ENCODE data around the gene XYLT1. TPM values are rescaled to one million over a fixed set of nuclear protein-coding genes. Genes with fewer than 3 reads are reported as not detected.
"Not testable (repeated sequence)": the region's sequence is repeated elsewhere in the genome, so short reads cannot be mapped to it uniquely, and the experiment has no call there.

The XYLT1 gene
- total RNA-seq, 2 donors from 2014 or later: 8.4 to 22.5 TPM

GRCh38 chr16:17496891-17497290 is 26.1 kb upstream of the XYLT1 start:
- intact Hi-C loops (cut with DNase I): no loop called here
- DNase-seq (no peak), ATAC-seq (no peak)

DNA sequence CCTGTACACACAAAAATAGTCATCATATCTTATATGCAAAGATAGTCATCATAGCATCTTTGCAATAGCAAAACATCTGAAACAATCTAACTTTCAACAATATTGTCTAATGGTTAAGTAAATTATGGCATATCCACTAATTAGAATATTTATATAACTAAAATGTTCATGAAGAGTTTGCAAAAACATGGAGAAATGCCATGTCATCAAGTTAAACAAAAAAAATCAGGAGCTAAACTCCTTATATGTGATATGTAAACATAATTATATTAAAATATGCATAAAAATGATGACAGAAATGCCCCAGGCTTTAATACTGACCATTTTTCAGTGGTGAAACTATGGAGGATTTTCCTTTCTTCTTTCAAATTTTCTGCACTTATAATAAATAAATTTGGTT is 22.3 kb upstream of the XYLT1 start:
- no peak for ATAC-seq
- no peak for DNase-seq
- intact Hi-C loops (cut with DNase I): no loop called here

GRCh38 chr16:17491140-17491662 is 20.4 kb upstream of the XYLT1 start:
- no peak for ATAC-seq
- no peak for DNase-seq
- intact Hi-C loops (cut with DNase I): no loop called here

- DNase-seq (no peak), ATAC-seq (no peak)
- intact Hi-C loops (cut with DNase I): no loop called here
These were observed 17.7 kb upstream of the XYLT1 start for GRCh38 chr16:17488506-17488905.

- ATAC-seq: no peak
- DNase-seq: no peak
- intact Hi-C loops (cut with DNase I): no loop called here
These were observed 12.6 kb upstream of the XYLT1 start for GRCh38 chr16:17483351-17483750.

DNA sequence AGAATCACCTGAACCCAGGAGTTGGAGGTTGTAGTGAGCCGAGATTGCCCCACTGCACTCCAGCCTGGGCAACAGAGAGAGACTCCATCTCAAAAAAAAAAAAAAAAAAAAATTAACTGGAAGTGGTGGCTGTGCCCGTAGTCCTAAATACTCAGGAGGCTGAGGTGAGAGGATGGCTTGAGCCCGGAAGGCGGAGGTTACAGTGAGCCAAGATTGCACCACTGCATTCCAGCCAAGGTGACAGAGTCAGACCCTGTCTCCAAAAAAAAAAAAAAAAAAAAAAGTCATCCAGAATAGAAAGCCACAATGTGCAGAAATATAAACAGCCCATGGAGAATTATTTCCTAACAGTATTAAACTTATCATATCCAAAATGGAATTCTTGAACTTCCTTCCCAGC is 11.6 kb upstream of the XYLT1 start:
- intact Hi-C loops (cut with DNase I); DNase-seq; ATAC-seq: not testable (repeated sequence)

DNA sequence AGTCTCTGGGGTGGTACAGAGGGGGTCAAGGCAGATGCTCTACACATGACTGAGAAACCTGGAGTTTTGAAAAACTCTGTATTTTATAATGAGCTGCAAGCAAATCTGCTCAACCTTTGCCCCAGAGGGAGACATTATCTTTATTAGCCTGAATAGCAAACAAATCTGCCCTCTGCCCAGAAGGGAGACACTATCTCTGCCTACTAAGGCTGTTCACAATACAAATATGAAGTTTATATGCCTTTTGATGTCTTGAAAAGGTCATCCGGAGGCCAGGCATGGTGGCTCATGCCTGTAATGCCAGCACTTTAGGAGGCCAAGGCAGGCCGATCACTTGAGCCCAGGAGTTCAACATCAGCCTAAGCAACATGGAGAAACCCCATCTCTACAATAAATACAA is 11.0 kb upstream of the XYLT1 start:
- no peak for ATAC-seq
- intact Hi-C loops (cut with DNase I): no loop called here
- no peak for DNase-seq

GRCh38 chr16:17477260-17477545 is 6.4 kb upstream of the XYLT1 start:
- not testable (repeated sequence) for DNase-seq, ATAC-seq
- intact Hi-C loops (cut with DNase I): loop anchor here in 1 of 2 donors (5.0 kb wide), 1 partner anchor 100 kb away; no protein-coding TSS in a partner anchor

- intact Hi-C loops (cut with DNase I): loop anchor here in 1 of 2 donors (5.0 kb wide), 1 partner anchor 101 kb away; no protein-coding TSS in a partner anchor
- DNase-seq: no peak
- peak; percentile 68 to 70 for ATAC-seq
These were observed 5.9 kb upstream of the XYLT1 start for GRCh38 chr16:17476414-17477259.

DNA sequence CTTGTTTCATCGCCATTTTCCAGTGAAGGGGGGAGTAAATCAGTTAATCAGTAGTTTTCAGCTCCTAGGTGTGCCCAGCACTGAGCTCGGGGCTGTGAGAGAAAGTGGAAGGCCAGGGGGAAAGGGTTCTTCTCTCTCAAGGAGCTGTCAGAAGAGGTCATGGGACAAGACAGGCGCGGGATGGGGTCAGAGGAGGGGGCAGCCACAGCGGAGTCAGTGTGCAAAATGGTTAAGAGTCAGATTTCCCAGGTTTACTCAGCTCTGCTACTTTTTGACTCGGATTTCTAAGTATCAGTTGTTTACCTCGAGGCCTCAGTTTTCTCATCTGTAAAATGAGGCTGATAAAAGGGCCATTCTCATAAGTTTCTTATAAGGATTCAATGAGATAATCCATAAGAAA is 4.3 kb upstream of the XYLT1 start:
- intact Hi-C loops (cut with DNase I): loop anchor here in 1 of 2 donors (5.0 kb wide), 1 partner anchor 102 kb away; no protein-coding TSS in a partner anchor
- ATAC-seq: no peak
- no peak for DNase-seq

DNA sequence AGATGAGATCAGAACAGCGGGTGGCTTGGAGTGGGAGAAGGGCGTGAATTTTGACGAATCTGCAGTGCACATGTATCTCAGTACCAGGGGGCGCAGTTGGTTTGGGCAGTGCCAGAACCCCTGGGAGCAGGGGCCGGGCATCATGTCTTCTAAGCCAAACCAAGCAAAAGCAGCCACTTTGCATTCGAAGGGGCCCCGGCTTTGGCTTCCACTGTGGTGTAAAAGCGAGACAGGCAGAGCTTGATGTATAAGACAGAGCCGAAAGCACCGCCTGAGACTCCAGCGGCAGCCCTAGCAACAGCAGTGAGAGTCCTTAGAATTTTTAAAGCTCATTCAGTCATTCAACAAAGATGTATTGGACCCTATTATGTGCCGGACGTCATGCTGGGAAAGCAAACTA is 3.8 kb upstream of the XYLT1 start:
- intact Hi-C loops (cut with DNase I): no loop called here
- ATAC-seq: no peak
- DNase-seq: no peak

GRCh38 chr16:17474037-17474436 is 3.3 kb upstream of the XYLT1 start:
- intact Hi-C loops (cut with DNase I): no loop called here
- DNase-seq (no peak), ATAC-seq (no peak)

DNA sequence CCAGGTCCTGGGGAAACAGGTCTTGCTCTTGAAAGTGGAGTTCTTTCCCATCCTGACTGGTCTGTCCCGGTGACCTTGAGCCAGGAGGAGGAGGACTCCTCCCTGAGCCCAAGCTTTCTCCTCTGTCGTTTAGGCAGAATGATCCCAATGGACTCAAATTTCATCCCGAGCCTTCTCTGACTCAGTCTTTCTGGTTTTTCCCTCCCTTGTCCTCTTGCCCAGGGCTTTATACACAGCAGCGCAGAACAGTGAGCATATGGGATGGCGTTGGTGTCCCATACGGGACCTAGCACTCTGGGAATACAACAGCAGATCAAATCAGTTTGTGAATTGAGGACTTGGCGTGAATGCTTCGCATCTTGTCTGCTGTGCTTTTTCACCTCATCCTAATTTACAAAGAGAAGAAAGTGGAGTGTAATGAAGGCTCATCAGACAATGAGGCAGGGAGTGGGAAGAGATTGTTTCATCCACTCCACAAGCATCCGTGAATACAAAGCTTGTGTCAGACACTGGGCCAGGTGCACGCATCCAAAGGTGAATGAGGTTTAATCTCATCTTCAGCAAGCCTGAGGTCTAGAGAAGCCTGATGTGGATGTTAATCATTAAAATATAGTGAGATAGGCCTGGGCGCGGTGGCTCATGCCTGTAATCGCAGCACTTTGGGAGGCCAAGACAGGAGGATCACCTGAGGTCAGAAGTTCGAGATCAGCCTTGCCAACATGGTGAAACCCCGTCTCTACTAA is 1.1 kb upstream of the XYLT1 start:
- intact Hi-C loops (cut with DNase I): no loop called here
- DNase-seq: no peak
- peak in 1 of 2 donors; percentile 17 for ATAC-seq

GRCh38 chr16:17470182-17470907 is 415 bp downstream of the XYLT1 start:
- ATAC-seq: peak; percentile 4 to 7
- DNase-seq: peak; percentile 34
- intact Hi-C loops (cut with DNase I): no loop called here

DNA sequence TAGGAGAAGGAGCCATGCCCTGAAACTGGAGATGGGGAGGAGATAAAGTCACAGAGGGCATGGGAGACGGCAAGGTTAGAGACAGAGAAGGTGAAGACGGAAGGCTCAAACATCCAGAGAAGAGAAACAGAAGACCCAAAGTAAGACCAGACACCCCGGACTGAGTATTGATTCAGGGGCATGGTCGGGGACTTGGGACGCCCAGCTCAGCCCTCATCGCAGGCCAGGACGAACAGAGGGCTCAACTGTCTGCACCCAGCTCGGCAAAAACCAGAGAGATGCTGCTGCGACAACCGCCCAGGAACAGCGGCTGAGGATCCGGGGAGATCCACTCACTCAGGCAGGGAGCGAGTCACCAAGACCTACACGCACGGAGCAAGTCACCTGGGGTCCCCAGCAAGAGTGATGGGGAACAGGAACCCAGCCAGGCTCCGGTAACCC is 999 bp downstream of the XYLT1 start:
- peak in 1 of 2 donors; percentile 3 for ATAC-seq

GRCh38 chr16:17469011-17469740 is 1.6 kb downstream of the XYLT1 start:
- intact Hi-C loops (cut with DNase I): loop anchor here (5.0 to 10.0 kb wide), 4 partner anchors 124 to 607 kb away; no protein-coding TSS in a partner anchor
- ATAC-seq (peak in 1 of 2 donors; percentile 5), DNase-seq (no peak)

More for the DNA sequence above, 999 bp downstream of the XYLT1 start:
- intact Hi-C loops (cut with DNase I): loop anchor here (5.0 to 10.0 kb wide), 4 partner anchors 125 to 607 kb away; no protein-coding TSS in a partner anchor
- no peak for DNase-seq

- DNase-seq: no peak
- intact Hi-C loops (cut with DNase I): loop anchor here (5.0 to 10.0 kb wide), 4 partner anchors 124 to 606 kb away; no protein-coding TSS in a partner anchor
These were observed 2.1 kb downstream of the XYLT1 start for GRCh38 chr16:17468611-17469010.

DNA sequence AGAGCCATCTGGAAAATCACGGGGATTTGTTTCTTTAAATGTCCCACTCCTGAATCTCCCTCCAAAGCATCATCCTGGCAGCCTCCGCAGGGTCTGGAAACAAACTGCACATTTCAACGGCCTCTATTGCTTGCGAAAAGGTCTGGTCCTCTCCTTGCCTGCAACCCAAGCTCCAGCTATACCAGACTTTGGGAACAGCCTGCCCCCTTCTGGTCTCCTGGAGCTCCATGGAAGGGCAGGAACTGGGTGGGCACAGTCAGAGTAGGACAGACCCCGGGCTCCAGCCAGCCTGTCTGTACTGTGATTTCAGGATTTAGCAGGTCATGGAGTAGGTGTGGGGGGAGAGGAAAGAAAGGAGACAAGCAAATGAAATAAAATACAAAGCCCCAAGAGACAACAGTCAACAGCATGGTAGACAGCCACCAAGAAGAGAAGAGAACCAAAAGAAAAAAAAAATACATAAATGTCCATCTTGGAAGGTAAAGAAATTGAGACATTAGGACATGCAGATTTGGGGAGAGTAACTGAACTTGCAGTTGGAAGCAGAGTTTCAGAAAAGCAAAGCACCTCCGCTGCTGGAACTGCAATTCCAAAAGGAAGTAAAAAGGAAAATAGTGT is 2.7 kb downstream of the XYLT1 start:
- ATAC-seq (peak; percentile 61 to 62), DNase-seq (peak; percentile 72)
- intact Hi-C loops (cut with DNase I): loop anchor here (5.0 to 10.0 kb wide), 4 partner anchors 123 to 606 kb away; no protein-coding TSS in a partner anchor

More at GRCh38 chr16:17468611-17469010, 2.1 kb downstream of the XYLT1 start:
- no peak for ATAC-seq

All from left cardiac atrium (tissue), 4 donors.